ENCODE measurements around the gene TP53I11.

GRCh38 chr11:44944181-44944852 lies 6.4 kb downstream of the TP53I11 start:
- no peak for TF ChIP-seq CTCF (conservative IDR thresholded peaks at IDR 0.05)
- TF ChIP-seq ZFX (IDR thresholded peaks at IDR 0.05), result no peak

All from C4-2B (cell line).